LNCAP (cell line): ENCODE results near the gene FHDC1.

ENCODE experiments used
- TF ChIP-seq, protein P1 (sequence below): fragments of 450-650 bp; IDR thresholded peaks from 2 replicates; pipeline ENCODE4 v1.5.1; 2017; ENCODE audit warnings: mild to moderate bottlenecking

The FHDC1 gene

DNA sequence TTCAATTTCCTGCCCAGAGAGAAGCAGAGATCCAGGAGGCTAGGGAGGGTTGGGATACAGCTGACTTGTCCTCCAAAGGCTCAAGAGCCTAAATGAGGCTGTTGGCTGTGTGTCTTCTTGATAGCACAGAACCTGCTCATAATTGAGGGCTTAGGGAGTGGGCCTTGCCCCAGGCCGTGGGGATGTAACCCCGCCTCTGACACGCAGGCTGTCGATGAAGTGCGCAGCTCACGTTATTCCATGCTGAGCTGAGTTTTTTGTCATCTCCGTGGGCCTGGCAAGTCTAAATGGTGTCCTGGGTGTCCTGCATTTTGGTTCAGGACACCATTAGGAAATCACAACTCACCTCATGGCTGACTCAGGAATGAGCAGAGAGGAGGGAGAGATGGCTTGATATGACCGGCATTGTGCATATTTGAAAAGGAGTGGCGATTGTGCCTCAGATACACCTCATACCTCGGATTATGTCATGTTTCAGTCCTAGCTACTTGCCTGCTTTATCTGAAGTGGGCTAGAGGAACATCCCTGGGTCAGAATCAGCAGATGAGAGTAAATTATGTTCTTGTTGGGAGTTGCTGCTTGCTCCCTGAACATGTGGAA, 43.7 kb downstream of the FHDC1 start:
- TF ChIP-seq, protein P1, sequence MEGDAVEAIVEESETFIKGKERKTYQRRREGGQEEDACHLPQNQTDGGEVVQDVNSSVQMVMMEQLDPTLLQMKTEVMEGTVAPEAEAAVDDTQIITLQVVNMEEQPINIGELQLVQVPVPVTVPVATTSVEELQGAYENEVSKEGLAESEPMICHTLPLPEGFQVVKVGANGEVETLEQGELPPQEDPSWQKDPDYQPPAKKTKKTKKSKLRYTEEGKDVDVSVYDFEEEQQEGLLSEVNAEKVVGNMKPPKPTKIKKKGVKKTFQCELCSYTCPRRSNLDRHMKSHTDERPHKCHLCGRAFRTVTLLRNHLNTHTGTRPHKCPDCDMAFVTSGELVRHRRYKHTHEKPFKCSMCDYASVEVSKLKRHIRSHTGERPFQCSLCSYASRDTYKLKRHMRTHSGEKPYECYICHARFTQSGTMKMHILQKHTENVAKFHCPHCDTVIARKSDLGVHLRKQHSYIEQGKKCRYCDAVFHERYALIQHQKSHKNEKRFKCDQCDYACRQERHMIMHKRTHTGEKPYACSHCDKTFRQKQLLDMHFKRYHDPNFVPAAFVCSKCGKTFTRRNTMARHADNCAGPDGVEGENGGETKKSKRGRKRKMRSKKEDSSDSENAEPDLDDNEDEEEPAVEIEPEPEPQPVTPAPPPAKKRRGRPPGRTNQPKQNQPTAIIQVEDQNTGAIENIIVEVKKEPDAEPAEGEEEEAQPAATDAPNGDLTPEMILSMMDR, result no peak

DNA sequence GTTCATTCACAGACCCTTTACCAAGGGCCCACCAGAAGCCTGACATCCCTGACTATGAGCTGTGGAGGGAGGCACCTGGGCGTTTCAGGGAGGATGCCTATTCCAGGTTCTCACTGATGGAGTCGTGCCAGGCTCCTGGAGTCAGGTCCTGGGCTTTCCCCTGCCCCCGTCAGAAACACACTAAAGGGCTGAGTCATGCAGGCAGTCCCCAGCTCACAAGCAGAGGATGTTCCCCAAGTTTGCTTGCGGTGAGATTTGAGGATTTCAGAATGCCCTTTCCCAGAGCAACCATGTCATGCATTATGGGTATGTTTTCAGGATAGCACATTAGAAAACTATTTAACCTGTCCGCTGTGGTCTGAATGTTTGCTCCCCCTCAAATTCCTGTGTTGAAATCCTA, 45.2 kb downstream of the FHDC1 start:
- TF ChIP-seq, protein P1, result no peak

DNA sequence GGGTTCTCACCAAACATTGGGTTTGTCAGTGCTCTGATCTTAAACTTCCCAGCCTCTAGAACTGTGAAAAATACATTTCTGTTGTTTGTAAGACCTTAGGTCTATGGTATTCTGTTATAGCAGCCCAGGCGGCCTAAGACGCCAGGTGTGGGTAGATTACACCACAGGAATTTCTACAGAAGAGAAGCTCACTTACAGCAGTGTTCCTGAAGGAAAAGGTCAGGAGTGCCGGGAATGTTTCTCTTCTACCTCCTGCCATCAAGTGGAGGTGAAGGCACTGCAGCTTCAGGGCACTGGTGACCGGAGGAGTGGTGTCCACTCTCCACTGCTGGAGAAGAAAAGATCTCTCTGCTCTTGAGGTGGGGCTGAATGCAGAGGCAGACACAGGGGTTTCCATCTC, 45.7 kb downstream of the FHDC1 start:
- TF ChIP-seq, protein P1, result no peak

DNA sequence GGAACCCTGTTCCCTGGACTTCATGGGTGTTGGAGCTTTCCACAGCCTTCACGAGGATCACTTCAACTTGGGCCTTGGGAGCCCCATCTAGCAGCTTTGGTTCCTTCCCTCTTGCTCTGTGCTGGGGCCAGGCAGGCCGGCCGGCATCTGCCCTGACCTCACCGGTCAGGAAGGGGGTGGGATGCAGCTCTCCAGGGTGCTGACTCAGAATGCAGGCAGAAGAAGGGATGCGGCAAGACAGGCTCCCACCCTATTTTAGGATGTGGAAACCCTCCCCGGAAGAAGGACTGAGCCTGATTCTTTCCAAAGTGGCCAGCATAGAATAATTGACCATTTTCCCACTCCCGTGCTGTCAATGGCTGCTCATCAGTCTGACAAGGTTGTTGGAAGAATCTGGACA, 47.1 kb downstream of the FHDC1 start:
- TF ChIP-seq, protein P1, result no peak

DNA sequence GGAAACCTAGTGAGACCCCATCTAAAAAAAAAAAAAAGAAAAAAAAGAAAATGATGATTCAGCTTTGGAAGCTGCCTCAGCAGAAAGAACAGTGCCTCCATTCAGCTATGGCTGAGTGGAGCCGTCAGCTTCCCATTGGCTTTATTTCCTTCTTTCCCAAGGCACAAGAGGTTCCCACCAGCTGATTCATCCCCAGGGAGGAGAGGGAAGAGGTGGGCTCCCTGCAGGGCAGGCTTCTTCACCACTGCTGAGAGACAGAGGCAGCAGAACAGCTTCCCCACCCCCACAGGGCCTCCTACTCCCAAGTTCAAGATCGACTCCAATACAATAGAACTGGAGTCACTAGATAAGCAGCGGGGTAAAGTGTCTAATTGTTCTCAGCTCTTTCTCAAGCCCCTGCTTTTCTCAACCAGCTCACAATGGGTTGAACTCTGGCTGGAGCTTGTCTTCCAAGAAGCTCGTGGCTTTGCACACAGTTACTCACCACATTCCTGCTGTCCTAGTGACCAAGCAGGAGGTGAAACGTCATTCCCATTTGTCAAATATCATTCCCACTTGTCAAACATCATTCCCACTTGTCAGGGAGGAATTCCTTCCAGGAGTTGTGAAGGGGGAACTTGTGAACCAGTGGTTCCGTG, 47.8 kb downstream of the FHDC1 start:
- TF ChIP-seq, protein P1, result no peak

DNA sequence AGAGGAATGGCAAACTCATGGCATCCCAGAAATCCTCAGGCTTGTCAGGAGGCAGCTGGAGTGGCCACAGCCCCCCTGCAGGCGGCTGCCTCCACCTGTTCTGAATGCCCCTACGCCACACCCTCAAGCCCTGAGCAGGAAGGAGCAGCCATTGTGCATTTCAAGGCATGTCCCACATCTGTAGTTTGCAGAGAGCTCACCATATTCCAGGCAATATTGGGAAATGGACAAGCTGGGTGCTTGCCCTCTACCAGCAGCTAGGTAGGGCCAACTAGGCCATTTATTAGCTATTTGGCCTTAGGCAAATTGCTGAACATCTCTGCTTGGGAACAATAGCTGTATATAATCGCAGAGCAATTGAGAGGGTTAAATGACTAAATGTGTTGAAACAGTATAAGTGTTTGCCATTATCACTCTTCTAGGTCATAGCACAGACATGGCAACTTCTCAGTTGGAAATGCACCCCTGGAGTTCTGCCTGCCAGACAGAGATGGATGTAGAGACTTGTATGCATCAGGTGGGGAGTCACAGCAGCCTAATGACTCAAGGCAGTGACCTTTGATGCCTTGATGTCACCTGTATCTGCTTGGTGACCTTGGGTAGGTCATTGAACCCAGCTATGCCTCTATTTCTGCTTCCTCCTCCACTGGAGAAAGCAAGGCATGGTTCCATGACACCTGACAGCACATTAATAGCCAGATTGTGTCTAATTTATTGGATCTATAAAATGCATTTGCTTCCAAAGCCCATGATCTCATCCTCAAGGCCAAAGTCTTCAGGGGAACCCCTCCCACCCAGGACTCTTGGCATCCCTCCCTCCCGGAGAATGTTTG, 52.8 kb downstream of the FHDC1 start:
- TF ChIP-seq, protein P1, result no peak

DNA sequence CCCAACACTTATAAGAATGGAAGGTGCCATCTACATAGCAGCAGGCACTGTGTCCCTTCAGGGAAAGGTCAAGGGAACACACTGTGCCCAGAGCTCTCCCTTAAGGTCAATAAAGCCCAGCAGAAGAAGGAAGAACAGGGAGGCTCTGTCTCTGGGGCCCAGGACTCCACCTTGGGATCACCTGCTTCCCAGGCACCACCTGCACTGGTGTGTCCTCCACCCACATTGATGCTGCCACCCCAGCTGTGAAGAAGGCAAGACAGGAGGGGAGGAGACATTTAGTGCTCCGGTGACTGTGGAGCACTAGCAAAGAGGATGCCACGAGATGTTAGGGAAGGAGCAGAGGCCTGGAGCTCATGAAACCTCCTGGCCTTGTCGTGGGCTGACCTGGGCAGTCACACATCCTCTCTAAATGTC, 53.4 kb downstream of the FHDC1 start:
- TF ChIP-seq, protein P1, result no peak
